Bronchial epithelial cell (primary cell): ENCODE measurements around the gene KLK14. TPM values are rescaled to one million over a fixed set of nuclear protein-coding genes. Genes with fewer than 3 reads are reported as not detected.

Experiments
- DNase-seq: peaks from one replicate; pipeline ENCODE4 v3.0.0-alpha.2; 2010; ENCODE audit warnings: low read depth
- FAIRE-seq: peaks from 2 replicates; lab custom pipeline; 2011; peaks lifted over from hg19 to GRCh38; lab: Jason Lieb, UNC
- H3K27me3 ChIP-seq: 2 replicates; pipeline ENCODE4 v1.5.1; 2011; ENCODE audit warnings: low read length; ENCODE audit not compliant: control insufficient read depth, insufficient read depth
- H3K36me3 ChIP-seq: 2 replicates; pipeline ENCODE4 v1.5.1; 2011; ENCODE audit warnings: low read length; ENCODE audit not compliant: control insufficient read depth, insufficient read depth
- H3K4me3 ChIP-seq: 2 replicates; pipeline ENCODE4 v1.5.1; 2011; ENCODE audit warnings: mild to moderate bottlenecking, low read depth, low read length, control low read depth
- CTCF ChIP-seq: IDR thresholded peaks from 2 replicates; pipeline ENCODE4 v1.5.1; 2011; ENCODE audit warnings: mild to moderate bottlenecking, moderate library complexity, low read length, control low read depth, inconsistent platforms; ENCODE audit not compliant: insufficient read depth, severe bottlenecking
- total RNA-seq: library from RNA; depleted of rRNA; stranded (reverse); fragments of >200 nt; gene quantifications from 2 replicates; pipeline ENCODE4 v1.2.1, GENCODE V29; 2014

KLK14 gene
- total RNA-seq, 1 donor from 2014 or later = not detected

- FAIRE-seq (no peak), DNase-seq (no peak)
- Histone ChIP-seq H3K4me3 (no peak overlapping the region), H3K27me3 (no peaks in the 10 kb centered on the region), H3K36me3 (no peaks in the 10 kb centered on the region)
- no peak for TF ChIP-seq CTCF
Measured at GRCh38 chr19:51116736-51117286, 34.1 kb upstream of the KLK14 start.

- Histone ChIP-seq H3K4me3 (no peak overlapping the region), H3K36me3 (no peaks in the 10 kb centered on the region), H3K27me3 (no peaks in the 10 kb centered on the region)
- TF ChIP-seq CTCF = no peak
- DNase-seq (no peak), FAIRE-seq (no peak)
Measured at GRCh38 chr19:51114087-51114729, 31.5 kb upstream of the KLK14 start.

GRCh38 chr19:51111606-51112005 is 28.9 kb upstream of the KLK14 start:
- no peaks in the 10 kb centered on the region for H3K36me3 ChIP-seq
- no peak for DNase-seq
- peak; percentile 39 for TF ChIP-seq CTCF
- H3K27me3 ChIP-seq = no peaks in the 10 kb centered on the region
- H3K4me3 ChIP-seq = no peak overlapping the region
- FAIRE-seq = no peak

- no peak for DNase-seq
- no peak overlapping the region for H3K4me3 ChIP-seq
- no peaks in the 10 kb centered on the region for H3K27me3 ChIP-seq
- no peak for FAIRE-seq
- no peak for TF ChIP-seq CTCF
- peaks cover 2% of the 10 kb centered on the region for H3K36me3 ChIP-seq
Measured at GRCh38 chr19:51110666-51110971, 27.9 kb upstream of the KLK14 start.

GRCh38 chr19:51108805-51109146 is 26.1 kb upstream of the KLK14 start:
- no peak for TF ChIP-seq CTCF
- no peak for FAIRE-seq
- peak overlapping the region; percentile 64 for H3K4me3 ChIP-seq
- peaks cover 9% of the 10 kb centered on the region for H3K36me3 ChIP-seq
- no peaks in the 10 kb centered on the region for H3K27me3 ChIP-seq
- DNase-seq = no peak
